Measurements from ENCODE around the gene CFAP157. TPM values are rescaled to one million over a fixed set of nuclear protein-coding genes. Genes with fewer than 3 reads are reported as not detected.

Gene CFAP157
- total RNA-seq, 1 experiment from 2014 or later, result not detected

GRCh38 chr9:127715470-127716337 lies 8.9 kb downstream of the CFAP157 start, which contains the start of the genes PTRH1 and TTC16:
Gene PTRH1, minus strand, starts transcription at chr9:127715663. Its CDS starts 24 bp downstream, at chr9:127715639.
Gene TTC16, plus strand, starts transcription at chr9:127716079. Its CDS starts 67 bp downstream, at chr9:127716146.
- DNase-seq (ENCODE audit: low spot score), result peak; percentile 94

GRCh38 chr9:127716412-127716811 lies 9.6 kb downstream of the CFAP157 start:
- no peak for DNase-seq (ENCODE audit: low spot score)

GRCh38 chr9:127717766-127718165 lies 11.0 kb downstream of the CFAP157 start:
- DNase-seq (ENCODE audit: low spot score), result no peak

- DNase-seq (ENCODE audit: low spot score), result peak; percentile 39
Observed at GRCh38 chr9:127720031-127720864, 13.5 kb downstream of the CFAP157 start.

- DNase-seq (ENCODE audit: low spot score), result peak; percentile 49
Observed at GRCh38 chr9:127720865-127721227, 14.1 kb downstream of the CFAP157 start.

- peak; percentile 95 for DNase-seq (ENCODE audit: low spot score)
Observed at GRCh38 chr9:127721391-127721821, 14.6 kb downstream of the CFAP157 start.

GRCh38 chr9:127722055-127722745 lies 15.4 kb downstream of the CFAP157 start:
- no peak for DNase-seq (ENCODE audit: low spot score)

- no peak for DNase-seq (ENCODE audit: low spot score)
Observed at GRCh38 chr9:127723013-127723412, 16.2 kb downstream of the CFAP157 start.

- DNase-seq (ENCODE audit: low spot score), result peak; percentile 94
Observed at GRCh38 chr9:127723444-127723843, 16.7 kb downstream of the CFAP157 start.

GRCh38 chr9:127724012-127724411 lies 17.2 kb downstream of the CFAP157 start:
- DNase-seq (ENCODE audit: low spot score), result no peak

GRCh38 chr9:127726871-127727270 lies 20.1 kb downstream of the CFAP157 start:
- DNase-seq (ENCODE audit: low spot score), result no peak

GRCh38 chr9:127728808-127729207 lies 22.0 kb downstream of the CFAP157 start:
- no peak for DNase-seq (ENCODE audit: low spot score)

- no peak for DNase-seq (ENCODE audit: low spot score)
Observed at GRCh38 chr9:127729522-127730256, 22.9 kb downstream of the CFAP157 start.

- no peak for DNase-seq (ENCODE audit: low spot score)
Observed at GRCh38 chr9:127730262-127730661, 23.5 kb downstream of the CFAP157 start.

GRCh38 chr9:127730799-127731410 lies 24.1 kb downstream of the CFAP157 start:
- DNase-seq (ENCODE audit: low spot score), result no peak

GRCh38 chr9:127731938-127732337 lies 25.1 kb downstream of the CFAP157 start:
- no peak for DNase-seq (ENCODE audit: low spot score)

- DNase-seq (ENCODE audit: low spot score), result no peak
Observed at GRCh38 chr9:127732444-127732843, 25.7 kb downstream of the CFAP157 start.

GRCh38 chr9:127733614-127734013 lies 26.8 kb downstream of the CFAP157 start:
- DNase-seq (ENCODE audit: low spot score), result no peak

- no peak for DNase-seq (ENCODE audit: low spot score)
Observed at GRCh38 chr9:127734247-127734746, 27.5 kb downstream of the CFAP157 start.

GRCh38 chr9:127734747-127735529 lies 28.1 kb downstream of the CFAP157 start, which contains the start of gene TOR2A:
Gene TOR2A, minus strand, starts transcription at chr9:127735294. Its CDS starts 24 bp downstream, at chr9:127735270.
- peak; percentile 96 for DNase-seq (ENCODE audit: low spot score)
